NCI-H2171 treated with DMSO at 0.1 percent for 48 hours (cell line): ENCODE measurements around the gene KRTAP10-11.
"Not testable (repeated sequence)": the region's sequence is repeated elsewhere in the genome, so short reads cannot be mapped to it uniquely, and the experiment has no call there.

Source experiments
- DNase-seq: peaks from one replicate; lab custom pipeline; 2025; lab: John Stamatoyannopoulos, UW

Gene KRTAP10-11

GRCh38 chr21:44646366-44647221 lies at the start of gene KRTAP10-11:
TSS of gene KRTAP10-11 (plus strand) at chr21:44646414. CDS start at chr21:44646459, 45 bp downstream.
- peak; percentile 64 for DNase-seq

GRCh38 chr21:44598061-44598460 lies 48.2 kb upstream of the KRTAP10-11 start:
- peak; percentile 19 for DNase-seq

- no peak for DNase-seq
Measured at GRCh38 chr21:44599264-44600029, 46.8 kb upstream of the KRTAP10-11 start.

GRCh38 chr21:44600118-44600978 lies 45.9 kb upstream of the KRTAP10-11 start, which contains the start of gene KRTAP10-7:
TSS of gene KRTAP10-7 (plus strand) at chr21:44600597. CDS start at chr21:44600622, 25 bp downstream.
- not testable (repeated sequence) for DNase-seq

GRCh38 chr21:44601091-44601490 lies 45.1 kb upstream of the KRTAP10-11 start:
- DNase-seq = peak; percentile 57

- DNase-seq = peak; percentile 52
Measured at GRCh38 chr21:44601596-44602462, 44.4 kb upstream of the KRTAP10-11 start.

GRCh38 chr21:44602463-44602850 lies 43.8 kb upstream of the KRTAP10-11 start:
- no peak for DNase-seq

- DNase-seq = no peak
Measured at GRCh38 chr21:44603109-44603875, 42.9 kb upstream of the KRTAP10-11 start.

GRCh38 chr21:44603911-44604310 lies 42.3 kb upstream of the KRTAP10-11 start:
- DNase-seq = no peak

- DNase-seq = no peak
Measured at GRCh38 chr21:44606495-44606894, 39.7 kb upstream of the KRTAP10-11 start.

- DNase-seq = no peak
Measured at GRCh38 chr21:44609193-44609592, 37.0 kb upstream of the KRTAP10-11 start.

GRCh38 chr21:44610157-44610843 lies 35.9 kb upstream of the KRTAP10-11 start:
- DNase-seq = not testable (repeated sequence)

GRCh38 chr21:44611551-44611950 lies 34.7 kb upstream of the KRTAP10-11 start:
- DNase-seq = no peak

- DNase-seq = peak; percentile 25
Measured at GRCh38 chr21:44612029-44612486, 34.2 kb upstream of the KRTAP10-11 start, which contains the start of gene KRTAP10-8. TSS of gene KRTAP10-8 (plus strand) at chr21:44612079. CDS start at chr21:44612101, 22 bp downstream.

- DNase-seq = no peak
Measured at GRCh38 chr21:44612669-44613229, 33.5 kb upstream of the KRTAP10-11 start.

GRCh38 chr21:44613386-44614155 lies 32.6 kb upstream of the KRTAP10-11 start:
- DNase-seq = no peak

GRCh38 chr21:44614161-44614631 lies 32.0 kb upstream of the KRTAP10-11 start:
- no peak for DNase-seq

- no peak for DNase-seq
Measured at GRCh38 chr21:44614961-44615391, 31.2 kb upstream of the KRTAP10-11 start.
